Endothelial cell of umbilical vein (primary cell): ENCODE data around the gene ABTB2. TPM values are rescaled to one million over a fixed set of nuclear protein-coding genes. Genes with fewer than 3 reads are reported as not detected.

Experiments
- BruUV-seq: library from RNA; stranded (reverse); fragments of 400-500 nt; replicated peaks from 2 replicates; lab custom pipeline; 2021; lab: Mats Ljungman, UMichigan
- CTCF ChIA-PET: fragments of 300-600, 350-600 bp; sonication (Branson Sonifier 250); formaldehyde crosslinking; loops from one replicate; lab custom pipeline; 2021; ENCODE audit warnings: antibody characterized with exemption, inconsistent platforms; lab: Charles Lee
- POLR2A ChIA-PET: fragments of 300-600, 350-600 bp; sonication (Branson Sonifier 250); formaldehyde crosslinking; loops from one replicate; lab custom pipeline; 2021; ENCODE audit warnings: antibody characterized with exemption, inconsistent platforms; lab: Charles Lee
- DNase-seq: peaks from one replicate; pipeline ENCODE4 v3.0.0-alpha.2; 2011; ENCODE audit warnings: low read depth, low spot score
- FAIRE-seq: peaks from 2 replicates; lab custom pipeline; 2011; peaks lifted over from hg19 to GRCh38; lab: Jason Lieb, UNC
- H2AFZ ChIP-seq: 2 replicates; pipeline ENCODE4 v1.6.0; 2012; ENCODE audit warnings: low read depth, low read length, control low read depth, inconsistent platforms
- H3K27ac ChIP-seq: 2 replicates; pipeline ENCODE4 v1.5.1; 2011; ENCODE audit warnings: low read depth, mild to moderate bottlenecking, control low read depth, low read length, moderate library complexity; ENCODE audit not compliant: insufficient read depth
- H3K27me3 ChIP-seq, 2 experiments: 2 replicates each; pipeline versions ENCODE4 v1.6.0 to v1.6.1; 2011; ENCODE audit warnings: low read length in 2 of 2, mixed read lengths in 1 of 2; ENCODE audit not compliant: control insufficient read depth in 2 of 2, insufficient read depth in 2 of 2
- H3K36me3 ChIP-seq, 2 experiments: 2 replicates in 1 of 2; 3 replicates in 1 of 2; pipeline ENCODE4 v1.5.1; 2011; ENCODE audit warnings: low read length in 2 of 2, mild to moderate bottlenecking in 1 of 2, moderate library complexity in 1 of 2; ENCODE audit not compliant: control insufficient read depth in 2 of 2, insufficient read depth in 2 of 2; ENCODE audit errors: extremely low read depth in 1 of 2
- H3K4me1 ChIP-seq: 3 replicates; pipeline ENCODE4 v1.5.1; 2011; ENCODE audit warnings: mild to moderate bottlenecking, low read length; ENCODE audit not compliant: control insufficient read depth, insufficient read depth; ENCODE audit errors: extremely low read depth
- H3K4me2 ChIP-seq: 2 replicates; pipeline ENCODE4 v1.6.1; 2011; ENCODE audit warnings: low read length, control low read depth, mixed read lengths; ENCODE audit not compliant: insufficient read depth
- H3K4me3 ChIP-seq, 3 experiments: fragments of 200-600 bp in 1 of 3; sonication (generic), shearing (Covaris generic) in 1 of 3; replicated peaks in 1 of 3; 2 replicates each; pipeline ENCODE4 v1.5.1; 2011 to 2016; ENCODE audit warnings: control low read depth in 3 of 3, low read length in 3 of 3, mild to moderate bottlenecking in 2 of 3, inconsistent platforms in 1 of 3, low read depth in 1 of 3, moderate library complexity in 1 of 3; ENCODE audit not compliant: insufficient read depth in 1 of 3
- H3K79me2 ChIP-seq: 2 replicates; pipeline ENCODE4 v1.6.0; 2012; ENCODE audit warnings: low read length, inconsistent platforms; ENCODE audit not compliant: control insufficient read depth, insufficient read depth
- H3K9ac ChIP-seq: replicated peaks from 2 replicates; pipeline ENCODE3; 2011; ENCODE audit warnings: low read length, control low read depth; ENCODE audit not compliant: insufficient read depth; ENCODE audit errors: extremely low read depth
- H3K9me1 ChIP-seq: replicated peaks from 3 replicates; pipeline ENCODE4 v1.6.0; 2011; ENCODE audit warnings: mild to moderate bottlenecking, low read length; ENCODE audit not compliant: control insufficient read depth, insufficient read depth; ENCODE audit errors: extremely low read depth
- H3K9me3 ChIP-seq: replicated peaks from 2 replicates; pipeline ENCODE4 v1.5.1; 2012; ENCODE audit warnings: low read length, inconsistent platforms; ENCODE audit not compliant: control insufficient read depth, insufficient read depth
- H4K20me1 ChIP-seq: replicated peaks from 2 replicates; pipeline ENCODE3; 2011; ENCODE audit warnings: mild to moderate bottlenecking, low read length; ENCODE audit not compliant: control insufficient read depth, insufficient read depth; ENCODE audit errors: extremely low read depth
- CTCF ChIP-seq, 2 donors: IDR thresholded peaks; 1 replicate in 1 of 2; 2 replicates in 1 of 2; pipeline ENCODE4 v1.5.1; 2011; ENCODE audit warnings: low read length in 2 of 2, mild to moderate bottlenecking in 2 of 2, moderate library complexity in 2 of 2, control low read depth in 1 of 2, inconsistent platforms in 1 of 2, low read depth in 1 of 2; ENCODE audit not compliant: insufficient read depth in 1 of 2; ENCODE audit errors: extremely low read depth in 1 of 2
- EZH2 ChIP-seq: IDR thresholded peaks from 2 replicates; pipeline ENCODE4 v1.6.1; 2012; ENCODE audit warnings: borderline replicate concordance, low read depth, mild to moderate bottlenecking, moderate library complexity, low read length, inconsistent platforms; ENCODE audit not compliant: severe bottlenecking
- FOS ChIP-seq: IDR thresholded peaks from 2 replicates; pipeline ENCODE4 v1.6.1; 2011; ENCODE audit warnings: mild to moderate bottlenecking, low read length, moderate library complexity, borderline replicate concordance; ENCODE audit not compliant: insufficient read depth
- GATA2 ChIP-seq: IDR thresholded peaks from 2 replicates; pipeline ENCODE4 v1.7.0; 2011; ENCODE audit warnings: low read depth, mild to moderate bottlenecking, moderate library complexity, mixed read lengths, low read length; ENCODE audit not compliant: insufficient read length, insufficient read depth
- JUN ChIP-seq: IDR thresholded peaks from 2 replicates; pipeline ENCODE4 v1.6.1; 2011; ENCODE audit warnings: borderline replicate concordance, low read depth; ENCODE audit not compliant: insufficient read length, insufficient read depth
- MAX ChIP-seq: IDR thresholded peaks from 2 replicates; pipeline ENCODE4 v1.6.1; 2011; ENCODE audit not compliant: insufficient read depth, insufficient read length
- MYC ChIP-seq: IDR thresholded peaks from one replicate; pipeline ENCODE4 v1.6.1; 2011; ENCODE audit warnings: mild to moderate bottlenecking, low read depth, low read length
- POLR2A ChIP-seq: IDR thresholded peaks from 2 replicates; pipeline ENCODE4 v1.6.1; 2012; ENCODE audit warnings: low read depth, mild to moderate bottlenecking, control low read depth, low read length
- POLR2AphosphoS5 ChIP-seq: IDR thresholded peaks from 2 replicates; pipeline ENCODE4 v1.6.1; 2012; ENCODE audit warnings: low read depth, mild to moderate bottlenecking, control low read depth, low read length, moderate library complexity; ENCODE audit not compliant: insufficient read depth
- dilution Hi-C: fragments of 300-500 bp; cut with MboI; formaldehyde crosslinking; loops from one replicate; pipeline ENCODE4 v1.15.0; 2019; ENCODE audit warnings: low sequenced_read_pairs; ENCODE audit not compliant: extremely low pct_ligation_motif_present
- intact Hi-C: fragments of 100-400 bp; cut with micrococcal nuclease; formaldehyde crosslinking; loops from one replicate; pipeline ENCODE4 v1.10.0; 2022
- polyA plus RNA-seq, 4 experiments: library from polyadenylated mRNA; depleted of rRNA in 3 of 4; stranded (reverse) in 3 of 4; unstranded in 1 of 4; fragments of >200 nt; gene quantifications; 2 replicates each; pipeline versions ENCODE4 v1.2.1 to v1.2.3, GENCODE V29; 2011 to 2012; ENCODE audit warnings: missing spikeins in 1 of 4
- total RNA-seq: library from RNA; stranded (reverse); gene quantifications from 2 replicates; pipeline ENCODE4 v1.2.3, GENCODE V29; 2021

The ABTB2 gene
- total and polyA plus RNA-seq, 2 donors (not counting 3 experiments of a cell fraction or from before 2014, with no cell fraction given) = 0.11 to 0.14 TPM

GRCh38 chr11:34160791-34161190 is 197.0 kb downstream of the ABTB2 start:
- Histone ChIP-seq H3K27me3 (no peaks in the 10 kb centered on the region), H3K4me1 (no peaks in the 10 kb centered on the region)
- dilution Hi-C loops = no loop called here

More at GRCh38 chr11:34160791-34161190, 197.0 kb downstream of the ABTB2 start:
- FAIRE-seq = no peak
- H3K27ac ChIP-seq = no peak overlapping the region
- no peaks in the 10 kb centered on the region for H3K9me1 ChIP-seq
- H3K4me2 ChIP-seq = no peak overlapping the region
- DNase-seq = no peak
- no peaks in the 10 kb centered on the region for H3K9me3 ChIP-seq
- H2AFZ ChIP-seq = no peak overlapping the region
- no peaks in the 10 kb centered on the region for H4K20me1 ChIP-seq
- BruUV-seq = no TSS peak
- no peak for TF ChIP-seq MAX
- TF ChIP-seq POLR2A = no peak
- no peak for TF ChIP-seq JUN
- no peak for TF ChIP-seq MYC
- no peak for TF ChIP-seq FOS
- TF ChIP-seq GATA2 = no peak
- TF ChIP-seq CTCF (IDR thresholded peaks at IDR 0.05; ENCODE audit: extremely low read depth in 1 of 2, insufficient read depth in 1 of 2, low read depth in 1 of 2, low read length in 2 of 2) = no peak
- TF ChIP-seq POLR2AphosphoS5 = no peak
- no peak for TF ChIP-seq EZH2
- no peaks in the 10 kb centered on the region for H3K36me3 ChIP-seq
- no peak overlapping the region for H3K9ac ChIP-seq
- CTCF ChIA-PET = interaction anchor here (1.5 to 1.6 kb wide), 2 partner anchors 13 to 173 kb away, joined by 3 to 8 read pairs; no protein-coding TSS in a partner anchor
- POLR2A ChIA-PET = no interaction called here
- no peak overlapping the region for H3K4me3 ChIP-seq
- intact Hi-C loops = no loop called here
- no peaks in the 10 kb centered on the region for H3K79me2 ChIP-seq
